ENCODE results near the gene HEXB. TPM values are rescaled to one million over a fixed set of nuclear protein-coding genes. Genes with fewer than 3 reads are reported as not detected.

Gene HEXB
- total RNA-seq, 1 experiment from 2014 or later: 248 TPM

- Histone ChIP-seq H3K36me3 (ENCODE audit: control insufficient read depth, insufficient read depth, low read length) (peaks cover 4% of the 10 kb centered on the region; the same call in 1 of the 2 replicates), H3K27me3 (ENCODE audit: control insufficient read depth, insufficient read depth, low read length) (no peaks in the 10 kb centered on the region), H3K4me3 (ENCODE audit: low read depth in 2 of 2, low read length in 2 of 2) (0 out of 4 replicates have a peak overlapping the region, but pooled peaks of 1 of the 2 experiments have one; percentile 79), H3K9me3 (ENCODE audit: control insufficient read depth, insufficient read depth, low read depth, low read length) (no peaks in the 10 kb centered on the region), H3K27ac (ENCODE audit: low read length) (peak overlapping the region; percentile 78; the same call in 1 of the 2 replicates), H3K4me1 (ENCODE audit: control insufficient read depth, insufficient read depth, low read length) (peaks cover 18% of the 10 kb centered on the region)
- ATAC-seq (no peak), DNase-seq (ENCODE audit: low read depth, low spot score) (no peak)
- in situ Hi-C loops (cut with HindIII; ENCODE audit: low pct_unique_long_range_greater_than_20kb, low sequenced_read_pairs): no loop called here
- intact Hi-C loops (cut with micrococcal nuclease; ENCODE audit: unreplicated experiment): loop anchor here (10.0 kb wide), 3 partner anchors 248 to 1048 kb away; no protein-coding TSS in a partner anchor
- CTCF ChIA-PET: no interaction called here
- POLR2A ChIA-PET: no interaction called here
- TF ChIP-seq SIN3A (IDR thresholded peaks at IDR 0.05; ENCODE audit: borderline replicate concordance, insufficient read depth, low read depth, low read length): no peak
- TF ChIP-seq, protein P1, sequence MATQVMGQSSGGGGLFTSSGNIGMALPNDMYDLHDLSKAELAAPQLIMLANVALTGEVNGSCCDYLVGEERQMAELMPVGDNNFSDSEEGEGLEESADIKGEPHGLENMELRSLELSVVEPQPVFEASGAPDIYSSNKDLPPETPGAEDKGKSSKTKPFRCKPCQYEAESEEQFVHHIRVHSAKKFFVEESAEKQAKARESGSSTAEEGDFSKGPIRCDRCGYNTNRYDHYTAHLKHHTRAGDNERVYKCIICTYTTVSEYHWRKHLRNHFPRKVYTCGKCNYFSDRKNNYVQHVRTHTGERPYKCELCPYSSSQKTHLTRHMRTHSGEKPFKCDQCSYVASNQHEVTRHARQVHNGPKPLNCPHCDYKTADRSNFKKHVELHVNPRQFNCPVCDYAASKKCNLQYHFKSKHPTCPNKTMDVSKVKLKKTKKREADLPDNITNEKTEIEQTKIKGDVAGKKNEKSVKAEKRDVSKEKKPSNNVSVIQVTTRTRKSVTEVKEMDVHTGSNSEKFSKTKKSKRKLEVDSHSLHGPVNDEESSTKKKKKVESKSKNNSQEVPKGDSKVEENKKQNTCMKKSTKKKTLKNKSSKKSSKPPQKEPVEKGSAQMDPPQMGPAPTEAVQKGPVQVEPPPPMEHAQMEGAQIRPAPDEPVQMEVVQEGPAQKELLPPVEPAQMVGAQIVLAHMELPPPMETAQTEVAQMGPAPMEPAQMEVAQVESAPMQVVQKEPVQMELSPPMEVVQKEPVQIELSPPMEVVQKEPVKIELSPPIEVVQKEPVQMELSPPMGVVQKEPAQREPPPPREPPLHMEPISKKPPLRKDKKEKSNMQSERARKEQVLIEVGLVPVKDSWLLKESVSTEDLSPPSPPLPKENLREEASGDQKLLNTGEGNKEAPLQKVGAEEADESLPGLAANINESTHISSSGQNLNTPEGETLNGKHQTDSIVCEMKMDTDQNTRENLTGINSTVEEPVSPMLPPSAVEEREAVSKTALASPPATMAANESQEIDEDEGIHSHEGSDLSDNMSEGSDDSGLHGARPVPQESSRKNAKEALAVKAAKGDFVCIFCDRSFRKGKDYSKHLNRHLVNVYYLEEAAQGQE (IDR thresholded peaks at IDR 0.05; ENCODE audit: insufficient read depth in 1 of 2, low read depth in 2 of 2, low read length in 1 of 2): no peak
- TF ChIP-seq TCF7L2 (IDR thresholded peaks at IDR 0.05; ENCODE audit: low read depth, low read length): no peak
- no peak for TF ChIP-seq CTCF (IDR thresholded peaks at IDR 0.05)
- TF ChIP-seq POLR2AphosphoS5 (IDR thresholded peaks at IDR 0.05; ENCODE audit: low read depth, low read length): no peak
- no TSS peak for BruUV-seq (replicated peaks)
Measured at GRCh38 chr5:74642543-74642863, 42.5 kb upstream of the HEXB start.

- POLR2A ChIA-PET: no interaction called here
Measured at GRCh38 chr5:74643111-74643562, 41.9 kb upstream of the HEXB start.

More at GRCh38 chr5:74643111-74643562, 41.9 kb upstream of the HEXB start:
- H3K4me1 ChIP-seq (ENCODE audit: control insufficient read depth, insufficient read depth, low read length): peaks cover 13% of the 10 kb centered on the region
- peaks cover 4% of the 10 kb centered on the region; the same call in 1 of the 2 replicates for H3K36me3 ChIP-seq (ENCODE audit: control insufficient read depth, insufficient read depth, low read length)
- H3K27ac ChIP-seq (ENCODE audit: low read length): peak overlapping the region; percentile 78
- intact Hi-C loops (cut with micrococcal nuclease; ENCODE audit: unreplicated experiment): loop anchor here (10.0 kb wide), 3 partner anchors 248 to 1048 kb away; no protein-coding TSS in a partner anchor
- CTCF ChIA-PET: interaction anchor here (0.6 kb wide), 1 partner anchor 481 kb away, joined by 3 read pairs; no protein-coding TSS in a partner anchor
- no TSS peak for BruUV-seq (replicated peaks)
- in situ Hi-C loops (cut with HindIII; ENCODE audit: low pct_unique_long_range_greater_than_20kb, low sequenced_read_pairs): no loop called here
- ATAC-seq (no peak), DNase-seq (ENCODE audit: low read depth, low spot score) (peak; percentile 52)
- TF ChIP-seq POLR2AphosphoS5 (IDR thresholded peaks at IDR 0.05; ENCODE audit: low read depth, low read length) (no peak), TCF7L2 (IDR thresholded peaks at IDR 0.05; ENCODE audit: low read depth, low read length) (no peak), CTCF (IDR thresholded peaks at IDR 0.05) (no peak), SIN3A (IDR thresholded peaks at IDR 0.05; ENCODE audit: borderline replicate concordance, insufficient read depth, low read depth, low read length) (no peak)
- TF ChIP-seq, protein P1 (IDR thresholded peaks at IDR 0.05; ENCODE audit: insufficient read depth in 1 of 2, low read depth in 2 of 2, low read length in 1 of 2): no peak
- no peak overlapping the region for H3K4me3 ChIP-seq (ENCODE audit: low read depth in 2 of 2, low read length in 2 of 2)
- no peaks in the 10 kb centered on the region for H3K9me3 ChIP-seq (ENCODE audit: control insufficient read depth, insufficient read depth, low read depth, low read length)
- H3K27me3 ChIP-seq (ENCODE audit: control insufficient read depth, insufficient read depth, low read length): no peaks in the 10 kb centered on the region

Data from Panc1 (cell line).